ENCODE measurements around the gene RSF1. TPM values are rescaled to one million over a fixed set of nuclear protein-coding genes. Genes with fewer than 3 reads are reported as not detected.
"Not testable (repeated sequence)": the region's sequence is repeated elsewhere in the genome, so short reads cannot be mapped to it uniquely, and the experiment has no call there.

Gene RSF1
- total RNA-seq, 1 experiment from 2014 or later: 12.3 TPM

DNA sequence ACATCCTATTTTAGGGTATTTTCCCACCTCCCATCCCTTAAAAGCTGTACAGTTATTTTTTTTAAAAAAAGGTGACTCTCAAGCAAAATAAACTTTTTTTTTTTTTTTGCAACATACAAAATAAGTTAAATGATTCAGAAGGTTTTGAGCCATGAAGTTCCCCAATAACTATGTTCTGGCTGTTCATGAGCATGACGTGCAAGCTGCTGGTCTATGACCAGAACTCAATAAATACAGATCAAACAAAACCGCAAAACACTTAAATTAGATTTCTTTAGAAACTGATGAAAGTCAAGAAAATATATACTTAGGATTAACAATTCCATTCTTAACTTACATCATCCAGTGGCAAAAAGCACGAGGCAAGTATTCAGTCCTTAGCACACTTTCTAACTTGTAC, 158.9 kb downstream of the RSF1 start:
- no peak for DNase-seq

DNA sequence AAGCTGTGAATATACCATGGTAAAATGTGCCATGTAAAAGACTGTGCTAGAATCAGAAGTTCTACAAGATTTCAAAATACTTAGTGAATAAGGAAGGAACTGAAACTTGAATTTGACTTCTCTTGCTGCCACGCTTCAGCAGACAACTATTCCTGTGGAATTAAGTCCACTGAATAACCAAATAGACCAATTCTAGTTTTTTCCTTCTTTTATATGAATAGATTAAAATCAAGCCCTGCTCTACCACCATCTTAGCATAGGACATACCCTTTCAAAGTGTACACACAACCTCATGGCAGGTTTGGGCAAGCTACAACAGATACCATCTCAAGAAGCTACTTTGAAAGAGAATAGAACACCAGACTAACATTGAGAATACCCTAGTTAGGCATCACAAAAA, 159.6 kb downstream of the RSF1 start:
- Histone ChIP-seq H3K27me3 (ENCODE audit: control insufficient read depth, insufficient read depth, low read length) (no peaks in the 10 kb centered on the region), H3K36me3 (replicated peaks; ENCODE audit: control insufficient read depth, insufficient read depth, low read length) (no peaks in the 10 kb centered on the region; the same call in 1 of the 2 replicates), H3K4me3 (ENCODE audit: insufficient read depth, low read depth, low read length) (no peak overlapping the region)
- DNase-seq: no peak

More for the DNA sequence above, 158.9 kb downstream of the RSF1 start:
- Histone ChIP-seq H3K4me3 (ENCODE audit: insufficient read depth, low read depth, low read length) (no peak overlapping the region), H3K36me3 (replicated peaks; ENCODE audit: control insufficient read depth, insufficient read depth, low read length) (no peaks in the 10 kb centered on the region; the same call in 1 of the 2 replicates), H3K27me3 (ENCODE audit: control insufficient read depth, insufficient read depth, low read length) (no peaks in the 10 kb centered on the region)

DNA sequence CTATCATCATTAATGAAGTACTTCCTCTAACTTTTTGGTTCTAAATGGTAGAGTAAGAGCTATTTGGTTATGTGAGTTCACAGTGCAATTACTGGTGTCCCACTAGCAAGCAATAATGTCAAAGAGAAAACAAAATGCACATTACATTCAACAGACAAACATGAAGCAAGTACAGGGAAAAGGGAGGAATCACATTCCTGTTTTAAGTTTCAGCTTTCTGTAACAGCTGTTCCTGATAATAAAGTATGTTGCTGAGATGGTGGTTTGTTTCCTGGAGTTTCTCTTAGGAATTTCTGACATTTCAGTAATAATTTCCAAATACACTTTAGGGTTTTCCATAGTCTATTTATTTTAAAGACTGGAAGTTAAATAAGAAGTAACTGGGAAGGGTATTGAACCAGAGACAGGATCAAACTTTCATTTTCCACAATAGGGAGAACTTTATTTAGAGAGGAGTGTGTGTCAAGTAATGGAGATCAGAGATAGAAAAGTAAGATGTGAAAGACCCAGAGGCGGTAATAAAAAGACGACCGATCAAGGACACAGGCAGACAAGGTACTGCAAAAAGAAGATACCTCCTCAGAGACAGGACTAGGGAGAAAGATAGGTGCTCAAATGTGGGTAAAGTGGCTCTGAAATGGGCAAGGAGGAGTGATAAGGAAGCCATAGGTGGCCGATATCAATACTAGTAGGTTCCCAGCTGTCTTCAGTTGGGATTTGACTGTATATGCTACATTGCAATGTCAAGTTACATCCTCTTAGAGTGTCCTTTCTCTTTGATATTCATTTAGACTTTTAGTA, 162.1 kb downstream of the RSF1 start:
- no peak overlapping the region for H3K4me3 ChIP-seq (ENCODE audit: insufficient read depth, low read depth, low read length)
- no peaks in the 10 kb centered on the region for H3K27me3 ChIP-seq (ENCODE audit: control insufficient read depth, insufficient read depth, low read length)
- no peaks in the 10 kb centered on the region for H3K36me3 ChIP-seq (replicated peaks; ENCODE audit: control insufficient read depth, insufficient read depth, low read length)
- DNase-seq: no peak

- no peaks in the 10 kb centered on the region for H3K36me3 ChIP-seq (replicated peaks; ENCODE audit: control insufficient read depth, insufficient read depth, low read length)
- peak; percentile 8 for DNase-seq
- H3K4me3 ChIP-seq (ENCODE audit: insufficient read depth, low read depth, low read length): no peak overlapping the region
- no peaks in the 10 kb centered on the region for H3K27me3 ChIP-seq (ENCODE audit: control insufficient read depth, insufficient read depth, low read length)
Measured at GRCh38 chr11:77656362-77656761, 164.2 kb downstream of the RSF1 start.

DNA sequence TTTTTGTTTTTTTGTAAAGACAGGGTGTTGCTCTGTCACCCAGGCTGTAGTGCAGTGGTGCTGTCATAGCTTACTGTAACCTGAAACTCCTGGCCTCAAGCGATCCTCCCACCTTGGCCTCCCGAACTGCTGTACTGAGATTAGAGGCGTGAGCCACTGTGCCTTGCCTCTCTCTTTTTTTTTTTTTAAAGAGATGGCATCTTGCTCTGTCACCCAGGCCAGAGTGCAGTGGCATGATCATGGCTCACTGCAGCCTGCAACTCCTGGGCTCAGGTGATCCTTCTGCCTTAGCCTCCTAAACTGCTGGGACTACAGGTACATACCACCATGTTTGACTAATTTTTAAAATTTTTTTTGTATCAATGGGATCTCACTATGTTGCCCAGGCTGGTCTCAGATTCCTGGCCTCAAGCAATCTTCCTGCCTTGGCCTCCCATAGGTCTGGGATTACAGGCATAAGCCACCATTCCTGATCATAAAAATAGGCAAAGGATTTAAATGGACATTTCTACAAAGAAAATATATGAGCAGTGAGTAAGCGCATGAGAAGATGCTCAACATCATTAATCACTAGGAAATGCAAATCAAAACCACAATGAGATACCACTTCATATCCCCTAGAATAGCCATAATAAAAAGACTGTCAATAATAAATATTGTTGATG, 165.6 kb downstream of the RSF1 start:
- Histone ChIP-seq H3K27me3 (ENCODE audit: control insufficient read depth, insufficient read depth, low read length) (no peaks in the 10 kb centered on the region), H3K4me3 (ENCODE audit: insufficient read depth, low read depth, low read length) (no peak overlapping the region), H3K36me3 (replicated peaks; ENCODE audit: control insufficient read depth, insufficient read depth, low read length) (no peaks in the 10 kb centered on the region)
- DNase-seq: no peak

DNA sequence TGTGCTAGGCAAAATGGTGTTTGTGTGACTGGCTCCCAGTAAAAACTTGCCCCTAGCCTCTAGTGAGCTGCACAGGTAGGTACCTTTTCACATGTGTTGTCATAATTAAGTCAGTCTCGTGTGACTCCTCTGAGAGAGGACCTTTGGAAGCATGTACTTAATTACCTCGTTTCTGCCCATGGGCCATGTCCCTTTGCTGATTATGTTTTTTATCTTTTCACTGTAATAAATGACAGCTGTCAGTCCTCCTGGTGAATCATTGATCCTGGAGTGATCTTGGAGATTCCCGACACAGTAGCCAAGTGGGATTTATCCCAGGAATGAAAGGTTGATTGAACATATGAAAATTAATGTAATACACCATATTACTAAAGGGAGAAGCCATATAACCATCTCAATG, 170.4 kb downstream of the RSF1 start:
- DNase-seq: no peak
- Histone ChIP-seq H3K4me3 (ENCODE audit: insufficient read depth, low read depth, low read length) (no peak overlapping the region), H3K36me3 (replicated peaks; ENCODE audit: control insufficient read depth, insufficient read depth, low read length) (no peaks in the 10 kb centered on the region), H3K27me3 (ENCODE audit: control insufficient read depth, insufficient read depth, low read length) (no peaks in the 10 kb centered on the region)

- no peak for DNase-seq
- no peaks in the 10 kb centered on the region for H3K36me3 ChIP-seq (replicated peaks; ENCODE audit: control insufficient read depth, insufficient read depth, low read length)
- no peaks in the 10 kb centered on the region for H3K27me3 ChIP-seq (ENCODE audit: control insufficient read depth, insufficient read depth, low read length)
- H3K4me3 ChIP-seq (ENCODE audit: insufficient read depth, low read depth, low read length): no peak overlapping the region
Measured at GRCh38 chr11:77647654-77648305, 172.7 kb downstream of the RSF1 start.

DNA sequence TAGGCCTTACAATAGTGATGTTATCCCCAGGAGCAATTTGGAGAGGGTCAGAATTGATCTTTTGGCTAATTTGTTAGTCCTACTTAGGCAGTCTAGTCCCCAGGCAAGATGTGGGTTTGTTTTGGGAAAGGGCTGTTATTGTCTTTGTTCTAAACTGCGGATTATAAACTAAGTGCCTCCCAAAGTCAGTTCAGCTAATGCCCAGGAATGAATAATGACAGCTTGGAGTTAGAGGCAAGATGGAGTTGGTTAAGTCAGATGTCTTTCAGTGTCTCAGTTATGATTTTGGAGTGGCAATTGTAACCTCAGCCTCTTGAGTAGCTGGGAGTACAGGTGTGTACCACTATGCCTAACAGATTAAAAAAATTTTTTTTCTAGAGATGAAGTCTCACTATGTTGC, 175.6 kb downstream of the RSF1 start:
- Histone ChIP-seq H3K4me3 (ENCODE audit: insufficient read depth, low read depth, low read length) (no peak overlapping the region), H3K27me3 (ENCODE audit: control insufficient read depth, insufficient read depth, low read length) (no peaks in the 10 kb centered on the region), H3K36me3 (replicated peaks; ENCODE audit: control insufficient read depth, insufficient read depth, low read length) (no peaks in the 10 kb centered on the region)
- no peak for DNase-seq

- no peak for DNase-seq
- Histone ChIP-seq H3K36me3 (replicated peaks; ENCODE audit: control insufficient read depth, insufficient read depth, low read length) (no peaks in the 10 kb centered on the region), H3K4me3 (ENCODE audit: insufficient read depth, low read depth, low read length) (no peak overlapping the region), H3K27me3 (ENCODE audit: control insufficient read depth, insufficient read depth, low read length) (no peaks in the 10 kb centered on the region)
Measured at GRCh38 chr11:77642228-77642627, 178.3 kb downstream of the RSF1 start.

- Histone ChIP-seq H3K27me3 (ENCODE audit: control insufficient read depth, insufficient read depth, low read length) (no peaks in the 10 kb centered on the region), H3K4me3 (ENCODE audit: insufficient read depth, low read depth, low read length) (peak within 1 kb of the TSS; percentile 90), H3K36me3 (replicated peaks; ENCODE audit: control insufficient read depth, insufficient read depth, low read length) (no peaks in the 10 kb centered on the region; the same call in 1 of the 2 replicates)
- DNase-seq: peak; percentile 86
Measured at GRCh38 chr11:77637345-77638165, 183.0 kb downstream of the RSF1 start, which contains the start of gene CLNS1A. Gene CLNS1A (minus strand): TSS chr11:77637794. CDS start chr11:77637714, 80 bp downstream.

- H3K36me3 ChIP-seq (replicated peaks; ENCODE audit: control insufficient read depth, insufficient read depth, low read length): no peaks in the 10 kb centered on the region; the same call in 1 of the 2 replicates
- peak; percentile 35 for DNase-seq
- H3K4me3 ChIP-seq (ENCODE audit: insufficient read depth, low read depth, low read length): peak overlapping the region; percentile 90
- no peaks in the 10 kb centered on the region for H3K27me3 ChIP-seq (ENCODE audit: control insufficient read depth, insufficient read depth, low read length)
Measured at GRCh38 chr11:77636731-77637344, 183.7 kb downstream of the RSF1 start.

GRCh38 chr11:77633926-77634325, 186.6 kb downstream of the RSF1 start:
- H3K27me3 ChIP-seq (ENCODE audit: control insufficient read depth, insufficient read depth, low read length); H3K36me3 ChIP-seq (replicated peaks; ENCODE audit: control insufficient read depth, insufficient read depth, low read length); DNase-seq; H3K4me3 ChIP-seq (ENCODE audit: insufficient read depth, low read depth, low read length): not testable (repeated sequence)

GRCh38 chr11:77630157-77630710, 190.3 kb downstream of the RSF1 start:
- H3K4me3 ChIP-seq (ENCODE audit: insufficient read depth, low read depth, low read length): no peak overlapping the region
- no peaks in the 10 kb centered on the region; the same call in none of the 2 replicates for H3K36me3 ChIP-seq (replicated peaks; ENCODE audit: control insufficient read depth, insufficient read depth, low read length)
- H3K27me3 ChIP-seq (ENCODE audit: control insufficient read depth, insufficient read depth, low read length): no peaks in the 10 kb centered on the region
- no peak for DNase-seq
